ENCODE results near the gene ASB16. TPM values are rescaled to one million over a fixed set of nuclear protein-coding genes. Genes with fewer than 3 reads are reported as not detected.

The ASB16 gene
- total and polyA plus RNA-seq, 9 of the 15 experiments (the other 6 are each of a cell fraction or from before 2014, with no cell fraction given): 0.03 to 0.07 TPM; not detected in 7

- no peak for TF ChIP-seq RNF219 (CRISPR knock-in tag; IDR thresholded peaks at IDR 0.05)
- no peak for TF ChIP-seq ZNF146 (CRISPR knock-in tag; IDR thresholded peaks at IDR 0.05; ENCODE audit: unreplicated experiment)
- TF ChIP-seq E2F1 (CRISPR knock-in tag; IDR thresholded peaks at IDR 0.05): no peak
- no peak for TF ChIP-seq ZNF408 (CRISPR knock-in tag; IDR thresholded peaks at IDR 0.05; ENCODE audit: low read depth)
- TF ChIP-seq NUFIP1 (IDR thresholded peaks at IDR 0.05; ENCODE audit: partially characterized antibody): no peak
- no peak for TF ChIP-seq STAT5B (CRISPR knock-in tag; IDR thresholded peaks at IDR 0.05)
- no peak for TF ChIP-seq SIN3B (IDR thresholded peaks at IDR 0.05; ENCODE audit: low read depth)
- peak; percentile 86; the same call in 1 of the 2 replicates for TF ChIP-seq ZNF197 (CRISPR knock-in tag; IDR thresholded peaks at IDR 0.05; ENCODE audit: low read depth)
- no peak for TF ChIP-seq KAT2B (IDR thresholded peaks at IDR 0.05; ENCODE audit: low read depth, low read length)
- TF ChIP-seq ZKSCAN1 (IDR thresholded peaks at IDR 0.05; ENCODE audit: low read depth, low read length): no peak
- peak; percentile 71 for TF ChIP-seq CTCFL (IDR thresholded peaks at IDR 0.05; ENCODE audit: borderline replicate concordance, insufficient read depth, low read depth, low read length, poor library complexity, severe bottlenecking)
- TF ChIP-seq ZNF24 (IDR thresholded peaks at IDR 0.05): no peak
- no peak for TF ChIP-seq PTRF (tag; IDR thresholded peaks at IDR 0.05)
- TF ChIP-seq ZBTB17 (CRISPR knock-in tag; IDR thresholded peaks at IDR 0.05): no peak
- TF ChIP-seq ATF6 (CRISPR knock-in tag; IDR thresholded peaks at IDR 0.05): no peak
- TF ChIP-seq BRF1 (IDR thresholded peaks at IDR 0.05; ENCODE audit: borderline replicate concordance, extremely low read depth, insufficient read length): no peak
- peak; percentile 62; the same call in 1 of the 2 replicates for TF ChIP-seq POLR2H (tag; IDR thresholded peaks at IDR 0.05; ENCODE audit: low read depth)
- no peak for TF ChIP-seq TEAD4 (IDR thresholded peaks at IDR 0.05; ENCODE audit: low read length)
- TF ChIP-seq TEAD4 (CRISPR knock-in tag; IDR thresholded peaks at IDR 0.05; ENCODE audit: borderline replicate concordance): no peak
- TF ChIP-seq EZH2 (IDR thresholded peaks at IDR 0.05; ENCODE audit: borderline replicate concordance, low read depth, low read length): no peak
Observed at GRCh38 chr17:44218344-44219107, 48.0 kb downstream of the ASB16 start (continued).
